ENCODE measurements around the gene GDPD1. TPM values are rescaled to one million over a fixed set of nuclear protein-coding genes. Genes with fewer than 3 reads are reported as not detected.

Gene GDPD1
- total RNA-seq, 1 donor from 2014 or later, result 3.4 TPM

Small RNA genes within 50 kb of the gene (small RNA-seq; reads per million reads assigned to genes)
- gene RF00019 (ENCODE audit: low replicate concordance) (not detected), gene SNRPGP17 (ENCODE audit: low replicate concordance) (not detected)

Other genes starting within 250 kb of the GDPD1 start
- gene TRIM37, start 113.6 kb upstream of the GDPD1 start, total RNA-seq, result 32.4 TPM
- 38.7 TPM for gene SKA2, start 65.3 kb upstream of the GDPD1 start, total RNA-seq
- gene PRR11, start 64.8 kb upstream of the GDPD1 start, total RNA-seq, result 5.0 TPM
- 15.6 TPM for gene SMG8, start 10.5 kb upstream of the GDPD1 start, total RNA-seq
- gene YPEL2, start 111.1 kb downstream of the GDPD1 start, total RNA-seq, result 39.3 TPM